ENCODE measurements around the gene TUT7. TPM values are rescaled to one million over a fixed set of nuclear protein-coding genes. Genes with fewer than 3 reads are reported as not detected.
"Not testable (repeated sequence)": the region's sequence is repeated elsewhere in the genome, so short reads cannot be mapped to it uniquely, and the experiment has no call there.

TUT7 gene, protein sequence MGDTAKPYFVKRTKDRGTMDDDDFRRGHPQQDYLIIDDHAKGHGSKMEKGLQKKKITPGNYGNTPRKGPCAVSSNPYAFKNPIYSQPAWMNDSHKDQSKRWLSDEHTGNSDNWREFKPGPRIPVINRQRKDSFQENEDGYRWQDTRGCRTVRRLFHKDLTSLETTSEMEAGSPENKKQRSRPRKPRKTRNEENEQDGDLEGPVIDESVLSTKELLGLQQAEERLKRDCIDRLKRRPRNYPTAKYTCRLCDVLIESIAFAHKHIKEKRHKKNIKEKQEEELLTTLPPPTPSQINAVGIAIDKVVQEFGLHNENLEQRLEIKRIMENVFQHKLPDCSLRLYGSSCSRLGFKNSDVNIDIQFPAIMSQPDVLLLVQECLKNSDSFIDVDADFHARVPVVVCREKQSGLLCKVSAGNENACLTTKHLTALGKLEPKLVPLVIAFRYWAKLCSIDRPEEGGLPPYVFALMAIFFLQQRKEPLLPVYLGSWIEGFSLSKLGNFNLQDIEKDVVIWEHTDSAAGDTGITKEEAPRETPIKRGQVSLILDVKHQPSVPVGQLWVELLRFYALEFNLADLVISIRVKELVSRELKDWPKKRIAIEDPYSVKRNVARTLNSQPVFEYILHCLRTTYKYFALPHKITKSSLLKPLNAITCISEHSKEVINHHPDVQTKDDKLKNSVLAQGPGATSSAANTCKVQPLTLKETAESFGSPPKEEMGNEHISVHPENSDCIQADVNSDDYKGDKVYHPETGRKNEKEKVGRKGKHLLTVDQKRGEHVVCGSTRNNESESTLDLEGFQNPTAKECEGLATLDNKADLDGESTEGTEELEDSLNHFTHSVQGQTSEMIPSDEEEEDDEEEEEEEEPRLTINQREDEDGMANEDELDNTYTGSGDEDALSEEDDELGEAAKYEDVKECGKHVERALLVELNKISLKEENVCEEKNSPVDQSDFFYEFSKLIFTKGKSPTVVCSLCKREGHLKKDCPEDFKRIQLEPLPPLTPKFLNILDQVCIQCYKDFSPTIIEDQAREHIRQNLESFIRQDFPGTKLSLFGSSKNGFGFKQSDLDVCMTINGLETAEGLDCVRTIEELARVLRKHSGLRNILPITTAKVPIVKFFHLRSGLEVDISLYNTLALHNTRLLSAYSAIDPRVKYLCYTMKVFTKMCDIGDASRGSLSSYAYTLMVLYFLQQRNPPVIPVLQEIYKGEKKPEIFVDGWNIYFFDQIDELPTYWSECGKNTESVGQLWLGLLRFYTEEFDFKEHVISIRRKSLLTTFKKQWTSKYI (N-terminal part only)
- total RNA-seq, result 33.5 TPM

GRCh38 chr9:86354011-86354817, at the start of gene TUT7:
TSS of gene TUT7 (minus strand) at chr9:86354410. CDS start at chr9:86353199, 1,211 bp downstream.
- ATAC-seq (peak; percentile 98), DNase-seq (ENCODE audit: low spot score) (peak; percentile 98)
- intact Hi-C loops (cut with DNase I), result no loop called here

DNA sequence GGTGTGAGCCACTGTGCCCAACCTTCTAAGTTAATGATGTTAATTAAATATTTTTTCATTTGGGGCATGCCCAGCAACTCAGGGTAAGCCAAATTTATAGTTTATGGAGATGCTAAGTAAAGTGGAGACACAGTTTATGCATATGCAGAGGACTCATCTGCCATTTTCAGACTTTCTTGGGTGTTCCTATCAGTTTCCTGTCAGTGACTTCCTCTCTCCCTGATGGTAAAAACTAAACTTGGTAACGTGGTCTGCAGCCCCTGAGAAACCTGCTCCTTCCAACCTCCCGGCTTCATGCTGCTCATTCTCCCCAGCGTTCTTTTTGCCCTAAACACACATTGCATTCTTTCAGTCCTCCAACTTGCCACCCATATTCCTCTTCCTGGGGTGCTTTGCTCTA, 48.4 kb upstream of the TUT7 start:
- DNase-seq (ENCODE audit: low spot score) (no peak), ATAC-seq (no peak)
- intact Hi-C loops (cut with DNase I), result loop anchor here (10.0 kb wide), 1 partner anchor 922 kb away; no protein-coding TSS in a partner anchor

DNA sequence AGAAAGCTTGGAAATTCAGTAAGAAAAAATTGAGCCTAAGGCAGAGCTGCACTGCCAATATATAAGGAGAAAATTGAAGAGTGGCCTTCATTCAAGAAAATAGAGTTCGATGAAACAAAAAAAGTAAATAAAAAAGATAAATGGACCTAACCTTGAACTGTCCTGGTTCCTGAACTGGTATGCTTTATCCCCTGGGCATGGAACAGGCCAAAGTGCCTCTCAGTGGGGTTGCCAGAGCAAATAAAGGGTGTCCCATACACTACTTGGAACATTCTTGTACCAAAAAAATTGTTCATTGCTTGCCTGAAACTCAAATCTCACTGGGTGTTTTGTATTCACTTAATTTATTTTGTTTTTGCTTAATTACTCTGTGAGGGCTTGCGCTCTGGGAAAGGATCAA, 42.2 kb upstream of the TUT7 start:
- ATAC-seq (no peak), DNase-seq (ENCODE audit: low spot score) (no peak)

GRCh38 chr9:86390184-86390583, 36.0 kb upstream of the TUT7 start:
- intact Hi-C loops (cut with DNase I); ATAC-seq; DNase-seq (ENCODE audit: low spot score): not testable (repeated sequence)

More for the DNA sequence above, 42.2 kb upstream of the TUT7 start:
- intact Hi-C loops (cut with DNase I), result no loop called here

GRCh38 chr9:86389628-86390027, 35.4 kb upstream of the TUT7 start:
- no peak for ATAC-seq
- intact Hi-C loops (cut with DNase I), result no loop called here

DNA sequence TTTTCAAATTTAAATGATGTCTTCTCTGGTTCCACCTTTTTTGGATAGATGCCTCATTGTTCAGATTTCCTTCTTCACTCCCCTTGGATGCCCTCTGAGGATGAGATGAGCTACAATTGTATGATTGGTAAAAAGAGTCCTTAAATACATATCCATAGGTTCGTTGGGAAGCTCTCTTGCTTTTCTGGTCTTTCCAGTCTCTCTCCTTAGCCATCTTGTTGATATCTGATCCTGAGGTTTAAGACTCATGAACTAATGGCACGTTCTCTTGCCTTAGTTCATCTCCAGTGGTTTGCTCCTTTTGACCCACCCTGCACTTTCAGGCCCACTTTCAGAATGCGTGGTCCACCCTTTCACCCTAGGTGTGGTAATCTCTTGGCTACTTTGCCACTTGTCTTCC, 33.2 kb upstream of the TUT7 start:
- DNase-seq (ENCODE audit: low spot score) (no peak), ATAC-seq (no peak)
- intact Hi-C loops (cut with DNase I), result no loop called here

More at GRCh38 chr9:86389628-86390027, 35.4 kb upstream of the TUT7 start:
- DNase-seq (ENCODE audit: low spot score), result no peak

GRCh38 chr9:86383000-86383399, 28.8 kb upstream of the TUT7 start:
- DNase-seq (ENCODE audit: low spot score); intact Hi-C loops (cut with DNase I); ATAC-seq: not testable (repeated sequence)

DNA sequence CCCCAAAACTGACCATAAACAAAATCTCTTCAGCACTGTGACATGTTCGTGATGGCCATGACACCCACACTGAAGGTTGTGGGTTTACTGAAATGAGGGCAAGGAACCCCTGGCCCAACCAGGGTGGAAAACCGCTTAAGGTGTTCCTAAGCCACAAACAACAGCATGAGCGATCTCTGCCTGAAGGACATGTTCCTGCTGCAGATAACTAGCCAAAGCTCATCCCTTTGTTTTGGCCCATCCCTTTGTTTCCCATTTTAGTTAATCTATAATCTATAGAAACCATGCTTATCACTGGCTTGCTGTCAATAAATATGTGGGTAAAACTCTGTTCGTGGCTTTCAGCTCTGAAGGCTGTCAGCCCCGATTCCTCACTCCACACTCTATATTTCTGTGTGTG, 21.8 kb upstream of the TUT7 start:
- ATAC-seq, result no peak

DNA sequence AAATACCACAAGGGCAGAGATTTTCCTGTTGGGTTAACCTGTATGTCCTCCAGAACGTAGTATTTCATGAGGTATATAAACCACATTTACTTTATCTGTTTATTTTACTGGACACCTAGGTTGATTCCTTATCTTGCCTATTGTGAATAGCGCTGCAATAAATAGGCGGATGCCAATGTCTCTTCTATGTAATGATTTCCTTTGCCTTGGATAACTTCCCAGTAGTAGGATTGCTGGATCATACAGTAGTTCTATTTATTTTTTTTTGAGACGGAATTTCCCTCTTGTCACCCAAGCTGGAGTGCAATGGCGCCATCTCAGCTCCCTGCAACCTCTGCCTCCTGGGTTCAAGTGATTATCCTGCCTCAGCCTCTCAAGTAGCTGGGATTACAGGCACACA, 15.6 kb upstream of the TUT7 start:
- intact Hi-C loops (cut with DNase I), result no loop called here
- DNase-seq (ENCODE audit: low spot score) (no peak), ATAC-seq (no peak)

More for the DNA sequence above, 21.8 kb upstream of the TUT7 start:
- DNase-seq (ENCODE audit: low spot score), result no peak
- intact Hi-C loops (cut with DNase I), result no loop called here

- peak; percentile 49 for ATAC-seq
- intact Hi-C loops (cut with DNase I), result no loop called here
- no peak for DNase-seq (ENCODE audit: low spot score)
These were observed 14.8 kb upstream of the TUT7 start for GRCh38 chr9:86368871-86369521.

DNA sequence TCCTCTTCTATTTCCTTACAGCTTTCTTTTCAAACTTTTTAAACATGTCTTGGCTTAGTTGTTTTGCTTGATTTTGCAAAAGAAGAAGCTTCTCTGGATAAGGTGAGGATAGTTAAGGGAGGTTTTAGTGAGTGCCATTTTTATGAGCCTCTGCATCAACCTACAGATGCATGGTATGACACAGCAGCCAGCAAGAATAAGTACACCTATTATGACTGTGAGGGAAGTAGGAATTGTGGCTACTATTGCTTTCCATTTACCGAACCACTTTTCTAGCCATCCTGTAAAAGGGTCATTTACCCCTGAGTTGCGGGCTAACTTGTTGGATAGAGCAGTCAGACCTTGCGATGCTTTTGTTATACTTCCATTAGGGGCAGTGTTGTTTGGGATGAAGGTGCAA, 7.0 kb upstream of the TUT7 start:
- intact Hi-C loops (cut with DNase I), result no loop called here
- DNase-seq (ENCODE audit: low spot score) (no peak), ATAC-seq (no peak)

GRCh38 chr9:86359151-86359879, 5.1 kb upstream of the TUT7 start:
- DNase-seq (ENCODE audit: low spot score) (no peak), ATAC-seq (peak; percentile 72)
- intact Hi-C loops (cut with DNase I), result no loop called here

DNA sequence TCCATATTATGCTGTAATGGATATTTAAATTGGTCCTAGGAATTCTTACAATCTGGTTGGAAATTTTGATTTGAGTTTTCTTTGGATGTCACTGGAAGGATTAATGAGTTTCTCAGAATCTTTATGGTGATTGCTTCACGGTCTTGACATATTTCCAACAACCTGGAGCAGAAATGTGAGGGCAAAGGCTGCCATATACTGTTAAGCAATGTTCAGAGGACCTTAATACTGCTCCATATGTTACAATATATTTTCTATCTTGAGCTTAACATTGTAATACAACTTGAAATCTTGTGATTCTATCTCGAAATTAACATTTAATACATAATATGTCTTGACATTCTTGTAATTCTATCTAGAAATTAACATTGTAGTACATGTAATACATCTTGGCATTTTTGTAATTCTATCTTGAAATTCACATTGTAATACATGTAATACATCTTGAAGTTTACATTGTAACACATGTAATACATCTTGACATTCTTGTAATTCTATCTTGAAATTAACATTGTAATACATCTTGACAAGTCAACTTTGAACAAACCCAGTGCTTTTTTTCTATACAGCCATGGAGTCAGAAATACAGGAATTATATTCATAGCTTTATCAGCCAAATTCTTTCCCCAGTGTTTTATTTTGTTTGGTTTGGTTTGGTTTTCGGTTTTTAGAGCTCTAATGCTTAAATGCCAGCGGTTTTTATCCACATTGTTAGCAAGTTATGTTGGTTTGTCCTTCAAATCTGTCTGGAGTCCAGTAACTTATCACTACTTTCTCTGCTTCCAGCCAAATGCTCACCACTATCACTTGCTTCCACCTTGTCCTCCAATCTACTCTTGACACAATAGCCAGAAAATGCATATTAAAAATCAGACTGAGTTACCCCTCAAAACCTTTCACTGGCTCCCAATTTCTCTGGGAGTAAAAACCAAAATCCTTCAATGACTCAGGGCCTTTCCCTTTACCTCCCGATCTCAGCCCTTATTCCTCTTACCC, 3.0 kb upstream of the TUT7 start:
- intact Hi-C loops (cut with DNase I), result no loop called here
- DNase-seq (ENCODE audit: low spot score), result no peak

DNA sequence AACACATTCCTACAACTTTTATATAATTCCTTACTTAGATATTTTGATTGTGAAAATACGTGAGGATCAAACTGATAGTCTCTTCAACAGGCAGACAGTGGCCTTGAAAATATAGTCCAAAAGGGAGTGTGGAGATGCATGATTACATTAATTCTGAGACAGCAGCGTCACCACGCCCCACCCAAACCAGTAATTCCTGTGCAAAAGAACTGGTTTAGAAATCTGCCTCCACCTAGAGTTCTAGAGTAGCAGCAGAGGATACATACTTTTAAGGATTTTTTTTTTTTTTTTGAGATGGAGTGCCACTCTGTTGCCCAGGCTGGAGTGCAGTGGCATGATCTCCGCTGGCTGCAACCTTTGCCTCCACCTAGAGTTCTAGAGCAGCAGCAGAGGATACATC, 1.6 kb upstream of the TUT7 start:
- ATAC-seq (no peak), DNase-seq (ENCODE audit: low spot score) (no peak)
- intact Hi-C loops (cut with DNase I), result no loop called here

More for the DNA sequence above, 3.0 kb upstream of the TUT7 start:
- no peak for ATAC-seq

DNA sequence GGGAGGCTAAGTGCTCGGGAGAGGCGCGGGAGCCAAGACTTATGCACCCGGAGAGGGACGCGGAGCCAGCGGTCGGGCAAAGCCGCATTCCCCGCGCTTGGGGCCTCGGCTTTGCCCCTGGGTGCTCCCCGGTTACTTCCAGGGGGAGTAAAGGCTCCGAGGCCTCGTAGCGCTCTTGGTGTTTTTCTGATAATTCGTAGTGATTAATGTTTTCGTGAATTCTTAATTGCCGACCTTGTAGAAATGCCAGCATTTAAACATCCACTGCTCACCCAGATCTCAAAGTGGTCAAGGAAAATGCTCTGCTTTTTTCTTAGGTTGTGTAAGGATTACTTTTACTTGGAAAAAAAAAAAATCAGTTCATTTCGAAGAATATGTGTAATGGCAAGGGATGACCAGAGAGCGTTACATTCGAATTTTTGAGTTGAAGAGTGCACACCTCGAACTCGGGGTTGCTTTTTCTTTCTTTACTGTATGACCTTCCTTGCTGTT, 654 bp upstream of the TUT7 start:
- intact Hi-C loops (cut with DNase I), result no loop called here
- peak; percentile 18 for ATAC-seq
- DNase-seq (ENCODE audit: low spot score), result no peak

- intact Hi-C loops (cut with DNase I), result no loop called here
- ATAC-seq, result peak; percentile 2
- DNase-seq (ENCODE audit: low spot score), result no peak
These were observed 577 bp downstream of the TUT7 start for GRCh38 chr9:86353655-86354010.
